Endothelial cell (in vitro differentiated cells): ENCODE data around the gene FAHD2A. TPM values are rescaled to one million over a fixed set of nuclear protein-coding genes. Genes with fewer than 3 reads are reported as not detected.
A peak's percentile ranks its signal among the peaks of the same experiment; 100 is the strongest.
"Not testable (repeated sequence)": the region's sequence is repeated elsewhere in the genome, so short reads cannot be mapped to it uniquely, and the experiment has no call there.

ENCODE experiments used
- DNase-seq: peaks from one replicate; pipeline ENCODE4 v3.0.0; 2021; ENCODE audit warnings: low spot score
- H3K27ac Mint-ChIP-seq: one replicate; pipeline ENCODE4 v1.8.0; 2021; ENCODE audit warnings: mixed read lengths, inconsistent platforms; ENCODE audit not compliant: unreplicated experiment
- H3K27me3 Mint-ChIP-seq: one replicate; pipeline ENCODE4 v1.8.0; 2021; ENCODE audit warnings: mild to moderate bottlenecking, moderate library complexity, mixed read lengths, inconsistent platforms; ENCODE audit not compliant: unreplicated experiment
- H3K36me3 Mint-ChIP-seq: one replicate; pipeline ENCODE4 v1.8.0; 2021; ENCODE audit warnings: mild to moderate bottlenecking, low read depth, mixed read lengths, inconsistent platforms; ENCODE audit not compliant: unreplicated experiment
- H3K4me1 Mint-ChIP-seq: one replicate; pipeline ENCODE4 v1.8.0; 2021; ENCODE audit warnings: mild to moderate bottlenecking, mixed read lengths, inconsistent platforms; ENCODE audit not compliant: unreplicated experiment
- H3K4me3 Mint-ChIP-seq: one replicate; pipeline ENCODE4 v1.8.0; 2021; ENCODE audit warnings: mild to moderate bottlenecking, mixed read lengths, inconsistent platforms; ENCODE audit not compliant: unreplicated experiment
- H3K9me3 Mint-ChIP-seq: one replicate; pipeline ENCODE4 v1.8.0; 2021; ENCODE audit warnings: mixed read lengths, inconsistent platforms; ENCODE audit not compliant: unreplicated experiment
- CTCF ChIP-seq: fragments of 200-600 bp; sonication (generic); IDR thresholded peaks from one replicate; pipeline ENCODE4 v1.5.0; 2021; ENCODE audit warnings: antibody characterized with exemption; ENCODE audit not compliant: unreplicated experiment
- total RNA-seq: library from RNA; stranded (reverse); fragmentation: NEBNext Ultra II Directional; extraction: Animal tissue kit (Norgen Biotek cat#: 25700); gene quantifications from one replicate; pipeline ENCODE4 v1.2.1, GENCODE V29; 2021; ENCODE audit not compliant: unreplicated experiment

FAHD2A gene
- total RNA-seq, 1 donor from 2014 or later, result 34.0 TPM

GRCh38 chr2:95399061-95399460, 3.4 kb upstream of the FAHD2A start:
- Mint-ChIP-seq H3K36me3 (peaks cover 3% of the 10 kb centered on the region), H3K4me3 (no peak overlapping the region)
- no peak for DNase-seq

GRCh38 chr2:95401480-95401879, 1.0 kb upstream of the FAHD2A start:
- Mint-ChIP-seq H3K27ac (no peak overlapping the region), H3K4me3 (peak overlapping the region; percentile 98), H3K36me3 (peaks cover 3% of the 10 kb centered on the region)

More at GRCh38 chr2:95399061-95399460, 3.4 kb upstream of the FAHD2A start:
- no peak overlapping the region for H3K27ac Mint-ChIP-seq
- peaks cover 9% of the 10 kb centered on the region for H3K27me3 Mint-ChIP-seq
- no peaks in the 10 kb centered on the region for H3K9me3 Mint-ChIP-seq
- H3K4me1 Mint-ChIP-seq, result peaks cover 16% of the 10 kb centered on the region
- TF ChIP-seq CTCF, result no peak

GRCh38 chr2:95402004-95402369, 521 bp upstream of the FAHD2A start:
- DNase-seq, H3K36me3 Mint-ChIP-seq, H3K27me3 Mint-ChIP-seq, H3K9me3 Mint-ChIP-seq: not testable (repeated sequence)
- peak overlapping the region; percentile 98 for H3K4me3 Mint-ChIP-seq
- H3K27ac Mint-ChIP-seq, result peak overlapping the region; percentile 72
- peaks cover 16% of the 10 kb centered on the region for H3K4me1 Mint-ChIP-seq

More at GRCh38 chr2:95401480-95401879, 1.0 kb upstream of the FAHD2A start:
- H3K27me3 Mint-ChIP-seq, result peaks cover 4% of the 10 kb centered on the region
- no peak for TF ChIP-seq CTCF
- no peaks in the 10 kb centered on the region for H3K9me3 Mint-ChIP-seq
- H3K4me1 Mint-ChIP-seq, result peaks cover 16% of the 10 kb centered on the region
- DNase-seq, result no peak

GRCh38 chr2:95403204-95403721, 755 bp downstream of the FAHD2A start:
- peak; percentile 24 for DNase-seq
- H3K36me3 Mint-ChIP-seq, H3K27me3 Mint-ChIP-seq, H3K9me3 Mint-ChIP-seq: not testable (repeated sequence)
- H3K4me1 Mint-ChIP-seq, result peaks cover 16% of the 10 kb centered on the region
- H3K27ac Mint-ChIP-seq, result peak overlapping the region; percentile 80
- H3K4me3 Mint-ChIP-seq, result peak overlapping the region; percentile 98

- Mint-ChIP-seq H3K4me1 (peaks cover 16% of the 10 kb centered on the region), H3K4me3 (peak overlapping the region; percentile 98), H3K27ac (peak overlapping the region; percentile 61)
- not testable (repeated sequence) for H3K36me3 Mint-ChIP-seq, DNase-seq, H3K27me3 Mint-ChIP-seq, H3K9me3 Mint-ChIP-seq
These were observed 1.3 kb downstream of the FAHD2A start for GRCh38 chr2:95403824-95404223.

- H3K4me1 Mint-ChIP-seq, result peaks cover 16% of the 10 kb centered on the region
- not testable (repeated sequence) for DNase-seq, H3K27ac Mint-ChIP-seq, H3K9me3 Mint-ChIP-seq, H3K27me3 Mint-ChIP-seq, H3K4me3 Mint-ChIP-seq
- peaks cover 12% of the 10 kb centered on the region for H3K36me3 Mint-ChIP-seq
These were observed 2.2 kb downstream of the FAHD2A start for GRCh38 chr2:95404676-95405075.

- peaks cover 14% of the 10 kb centered on the region for H3K36me3 Mint-ChIP-seq
- not testable (repeated sequence) for H3K27ac Mint-ChIP-seq, DNase-seq, H3K4me1 Mint-ChIP-seq, H3K27me3 Mint-ChIP-seq, H3K4me3 Mint-ChIP-seq, H3K9me3 Mint-ChIP-seq
These were observed 8.7 kb downstream of the FAHD2A start for GRCh38 chr2:95411239-95411638.
